HCT116 (cell line): ENCODE measurements around the gene TP63. TPM values are rescaled to one million over a fixed set of nuclear protein-coding genes. Genes with fewer than 3 reads are reported as not detected.

Source experiments
- ATAC-seq: fragments of 200-7000 bp; cut with Tn5 transposase; 2 replicates; pipeline ENCODE4 v1.9.1; 2020; ENCODE audit warnings: mild to moderate bottlenecking, moderate library complexity
- BruUV-seq: library from RNA; stranded (reverse); fragments of 400-500 nt; replicated peaks from 2 replicates; lab custom pipeline; 2021; lab: Mats Ljungman, UMichigan
- CTCF ChIA-PET: fragments of 300-600 bp; sonication (Branson Sonifier 250); formaldehyde crosslinking; loops from one replicate; lab custom pipeline; 2021; ENCODE audit warnings: antibody characterized with exemption; lab: Charles Lee
- POLR2A ChIA-PET: fragments of 300-600, 350-600 bp; sonication (Branson Sonifier 250); formaldehyde crosslinking; loops from one replicate; lab custom pipeline; 2021; ENCODE audit warnings: antibody characterized with exemption; lab: Charles Lee
- RAD21 ChIA-PET, 2 experiments: fragments of 300-600 bp; sonication (Branson Sonifier 250); formaldehyde crosslinking; loops; one replicate each; lab custom pipeline; 2023; ENCODE audit warnings: low total read pairs in 2 of 2; ENCODE audit not compliant: uncharacterized antibody in 2 of 2, unreplicated experiment in 2 of 2, low non-redundant PET in 1 of 2; lab: Charles Lee
- DNase-seq: peaks from one replicate; pipeline ENCODE4 v3.0.0-alpha.2; 2010; ENCODE audit warnings: low read depth, low spot score
- H2AFZ ChIP-seq: fragments of 200-600 bp; shearing (Covaris generic), sonication (generic); 2 replicates; pipeline ENCODE4 v1.6.1; 2017; ENCODE audit warnings: low read depth, mixed run types, mixed read lengths, antibody characterized with exemption, low read length; ENCODE audit not compliant: poor library complexity, severe bottlenecking
- H3K27ac ChIP-seq: 2 replicates; pipeline ENCODE4 v1.5.1; 2012; ENCODE audit warnings: low read depth, low read length
- H3K27me3 ChIP-seq: fragments of 200-600 bp; sonication (generic); 2 replicates; pipeline ENCODE4 v1.6.1; 2016; ENCODE audit warnings: mixed run types, low read length, mixed read lengths; ENCODE audit not compliant: insufficient read depth
- H3K36me3 ChIP-seq, 2 experiments: fragments of 200-500 bp in 1 of 2; fragments of 200-600 bp in 1 of 2; sonication (Bioruptor generic) in 1 of 2; sonication (generic) in 1 of 2; 2 replicates each; pipeline versions ENCODE4 v1.5.1 to v1.6.1; 2014 to 2016; ENCODE audit warnings: low read length in 2 of 2, inconsistent platforms in 1 of 2, mixed read lengths in 1 of 2, mixed run types in 1 of 2; ENCODE audit not compliant: insufficient read depth in 2 of 2, control insufficient read depth in 1 of 2
- H3K4me1 ChIP-seq, 2 experiments: fragments of 200-600 bp in 1 of 2; sonication (generic) in 1 of 2; 2 replicates each; pipeline versions ENCODE4 v1.5.1 to v1.6.1; 2012 to 2017; ENCODE audit warnings: low read length in 2 of 2, inconsistent platforms in 1 of 2, mild to moderate bottlenecking in 1 of 2, mixed read lengths in 1 of 2, mixed run types in 1 of 2, moderate library complexity in 1 of 2; ENCODE audit not compliant: insufficient read depth in 2 of 2, control insufficient read depth in 1 of 2
- H3K4me2 ChIP-seq: fragments of 200-600 bp; sonication (generic); 2 replicates; pipeline ENCODE4 v1.6.1; 2017; ENCODE audit warnings: mixed run types, low read length, mixed read lengths
- H3K4me3 ChIP-seq, 2 experiments: fragments of 200-600 bp in 1 of 2; sonication (generic) in 1 of 2; replicated peaks in 1 of 2; 2 replicates each; pipeline ENCODE4 v1.5.1; 2011 to 2016; ENCODE audit warnings: low read length in 2 of 2, control low read depth in 1 of 2, low read depth in 1 of 2, mild to moderate bottlenecking in 1 of 2, mixed read lengths in 1 of 2, mixed run types in 1 of 2
- H3K79me2 ChIP-seq: fragments of 200-600 bp; sonication (generic); 2 replicates; pipeline ENCODE4 v1.6.1; 2017; ENCODE audit warnings: mild to moderate bottlenecking, mixed run types, low read length, moderate library complexity, mixed read lengths; ENCODE audit not compliant: insufficient read depth
- H3K9ac ChIP-seq: fragments of 200-600 bp; sonication (generic); 2 replicates; pipeline ENCODE4 v1.6.1; 2016; ENCODE audit warnings: low read length, mixed read lengths
- H3K9me2 ChIP-seq: fragments of 200-600 bp; sonication (generic), shearing (Covaris generic); 2 replicates; pipeline ENCODE4 v1.6.1; 2017; ENCODE audit warnings: mixed run types, mild to moderate bottlenecking, moderate library complexity; ENCODE audit not compliant: insufficient read depth
- H3K9me3 ChIP-seq, 2 experiments: fragments of 200-500 bp in 1 of 2; fragments of 200-600 bp in 1 of 2; sonication (Bioruptor generic) in 1 of 2; sonication (generic) in 1 of 2; 2 replicates each; pipeline ENCODE4 v1.6.1; 2014 to 2017; ENCODE audit warnings: low read length in 2 of 2, mixed read lengths in 2 of 2, inconsistent platforms in 1 of 2, low read depth in 1 of 2, mild to moderate bottlenecking in 1 of 2, mixed run types in 1 of 2, moderate library complexity in 1 of 2; ENCODE audit not compliant: control insufficient read depth in 1 of 2, insufficient read depth in 1 of 2
- H4K20me1 ChIP-seq: fragments of 200-600 bp; sonication (generic), shearing (Covaris generic); 2 replicates; pipeline ENCODE4 v1.6.1; 2017; ENCODE audit warnings: mixed run types, mild to moderate bottlenecking, moderate library complexity; ENCODE audit not compliant: insufficient read depth
- CBX3 ChIP-seq: IDR thresholded peaks from 2 replicates; pipeline ENCODE4 v1.6.1; 2012; ENCODE audit warnings: low read depth
- CEBPB ChIP-seq: IDR thresholded peaks from 2 replicates; pipeline ENCODE4 v1.6.1; 2012; ENCODE audit warnings: low read depth
- CTCF ChIP-seq, 3 experiments: fragments of 200-600 bp in 1 of 3; sonication (generic) in 1 of 3; IDR thresholded peaks in 2 of 3; conservative IDR thresholded peaks in 1 of 3; 2 replicates each; pipeline ENCODE4 v1.5.1; 2012 to 2017; ENCODE audit warnings: low read depth in 2 of 3, low read length in 2 of 3, antibody characterized with exemption in 1 of 3, borderline replicate concordance in 1 of 3, control low read depth in 1 of 3, mild to moderate bottlenecking in 1 of 3, mixed read lengths in 1 of 3, mixed run types in 1 of 3, moderate library complexity in 1 of 3; ENCODE audit not compliant: insufficient read depth in 1 of 3
- EGR1 ChIP-seq: IDR thresholded peaks from 2 replicates; pipeline ENCODE4 v1.6.1; 2012; ENCODE audit warnings: low read depth
- ELF1 ChIP-seq: IDR thresholded peaks from 2 replicates; pipeline ENCODE4 v1.6.1; 2012; ENCODE audit warnings: low read depth, borderline replicate concordance
- EZH2 ChIP-seq: fragments of 200-600 bp; sonication (generic); IDR thresholded peaks from 2 replicates; pipeline ENCODE4 v1.6.1; 2017; ENCODE audit warnings: antibody characterized with exemption, mixed run types
- EZH2phosphoT487 ChIP-seq: fragments of 200-600 bp; IDR thresholded peaks from 2 replicates; pipeline ENCODE4 v1.6.1; 2018; ENCODE audit warnings: antibody characterized with exemption, borderline replicate concordance
- FOSL1 ChIP-seq: IDR thresholded peaks from 2 replicates; pipeline ENCODE4 v1.6.1; 2012; ENCODE audit warnings: low read depth
- JUND ChIP-seq: IDR thresholded peaks from 2 replicates; pipeline ENCODE4 v1.6.1; 2012
- MAX ChIP-seq: IDR thresholded peaks from 2 replicates; pipeline ENCODE4 v1.6.1; 2012
- POLR2A ChIP-seq: IDR thresholded peaks from 2 replicates; pipeline ENCODE4 v1.7.0; 2011; ENCODE audit warnings: borderline replicate concordance; ENCODE audit not compliant: insufficient read depth, insufficient read length; ENCODE audit errors: extremely low read depth
- POLR2AphosphoS5 ChIP-seq: IDR thresholded peaks from 2 replicates; pipeline ENCODE4 v1.6.1; 2011; ENCODE audit warnings: mild to moderate bottlenecking, low read depth, low read length, moderate library complexity
- RAD21 ChIP-seq: IDR thresholded peaks from 2 replicates; pipeline ENCODE4 v1.6.1; 2012; ENCODE audit warnings: low read depth, mild to moderate bottlenecking
- SIN3A ChIP-seq: IDR thresholded peaks from 2 replicates; pipeline ENCODE4 v1.6.1; 2012; ENCODE audit warnings: low read depth
- SP1 ChIP-seq: IDR thresholded peaks from 2 replicates; pipeline ENCODE4 v1.6.1; 2012; ENCODE audit warnings: low read depth
- SRF ChIP-seq: IDR thresholded peaks from 2 replicates; pipeline ENCODE4 v1.6.1; 2012; ENCODE audit warnings: low read depth
- TCF7L2 ChIP-seq: IDR thresholded peaks from 2 replicates; pipeline ENCODE4 v1.7.0; 2011; ENCODE audit warnings: borderline replicate concordance, inconsistent platforms; ENCODE audit not compliant: insufficient read depth, insufficient read length; ENCODE audit errors: extremely low read depth
- YY1 ChIP-seq: IDR thresholded peaks from 2 replicates; pipeline ENCODE4 v1.6.1; 2011; ENCODE audit warnings: low read length, low read depth, moderate library complexity, mild to moderate bottlenecking; ENCODE audit not compliant: insufficient replicate concordance; ENCODE audit errors: extremely low read depth
- ZBTB33 ChIP-seq: IDR thresholded peaks from 2 replicates; pipeline ENCODE4 v1.6.1; 2011; ENCODE audit warnings: mild to moderate bottlenecking, low read length, moderate library complexity; ENCODE audit not compliant: insufficient replicate concordance; ENCODE audit errors: extremely low read depth
- ZNF274 ChIP-seq: fragments of 200-500 bp; sonication (Bioruptor generic); IDR thresholded peaks from 2 replicates; pipeline ENCODE4 v1.6.1; 2014; ENCODE audit warnings: mild to moderate bottlenecking, low read depth, low read length, inconsistent platforms
- intact Hi-C: fragments of 100-400 bp; cut with micrococcal nuclease; formaldehyde crosslinking; loops from 2 replicates; pipeline ENCODE4 v1.10.0; 2022
- total RNA-seq: library from RNA; stranded (reverse); gene quantifications from one replicate; pipeline ENCODE4 v1.2.1, GENCODE V29; 2021; ENCODE audit not compliant: unreplicated experiment

The TP63 gene
- total RNA-seq, 1 experiment from 2014 or later, result not detected

- H2AFZ ChIP-seq, result no peak overlapping the region
- no peaks in the 10 kb centered on the region for H4K20me1 ChIP-seq
- no peaks in the 10 kb centered on the region for H3K9me2 ChIP-seq
- no peaks in the 10 kb centered on the region for H3K4me1 ChIP-seq
- no peak for ATAC-seq
- CTCF ChIA-PET, result no interaction called here
- no peak overlapping the region for H3K27ac ChIP-seq
- TF ChIP-seq JUND (no peak), SRF (no peak), CTCF (IDR thresholded peaks at IDR 0.05 in 2 of 3, conservative IDR thresholded peaks at IDR 0.05 in 1 of 3; ENCODE audit: borderline replicate concordance in 1 of 3, insufficient read depth in 1 of 3, low read depth in 2 of 3, low read length in 2 of 3) (no peak), FOSL1 (no peak), ELF1 (no peak), EZH2 (no peak), CEBPB (no peak), ZBTB33 (no peak), CBX3 (no peak), POLR2A (no peak), SIN3A (no peak), MAX (no peak), SP1 (no peak), POLR2AphosphoS5 (no peak), EGR1 (no peak), ZNF274 (no peak), YY1 (no peak), EZH2phosphoT487 (no peak), TCF7L2 (no peak), RAD21 (no peak)
- intact Hi-C loops, result no loop called here
- BruUV-seq, result no TSS peak
- H3K27me3 ChIP-seq, result no peaks in the 10 kb centered on the region
- H3K79me2 ChIP-seq, result no peaks in the 10 kb centered on the region
- POLR2A ChIA-PET, result no interaction called here
- H3K9me3 ChIP-seq, result no peaks in the 10 kb centered on the region
- RAD21 ChIA-PET, result no interaction called here
- H3K9ac ChIP-seq, result no peak overlapping the region
- DNase-seq, result no peak
- H3K4me3 ChIP-seq, result no peak overlapping the region
- H3K36me3 ChIP-seq, result no peaks in the 10 kb centered on the region
- H3K4me2 ChIP-seq, result no peak overlapping the region
These were observed 4.9 kb downstream of the TP63 start for GRCh38 chr3:189636048-189636447.
